Endothelial cell of coronary artery (primary cell): Measurements from ENCODE around the gene FBXL17. TPM values are rescaled to one million over a fixed set of nuclear protein-coding genes. Genes with fewer than 3 reads are reported as not detected.

ENCODE experiments used
- total RNA-seq: library from RNA; depleted of rRNA; stranded (reverse); fragments of >200 nt; gene quantifications from 2 replicates; pipeline ENCODE4 v1.2.3, GENCODE V29; 2014

Gene FBXL17
- 3.6 and 5.3 TPM in 2 replicates for total RNA-seq

GRCh38 chr5:108381954-108382783 is at the start of gene FBXL17:
FBXL17 (minus strand) TSS chr5:108382098.

